ENCODE measurements around the gene TNS4. TPM values are rescaled to one million over a fixed set of nuclear protein-coding genes. Genes with fewer than 3 reads are reported as not detected.

The TNS4 gene
- total RNA-seq, 1 donor from 2014 or later, result not detected

DNA sequence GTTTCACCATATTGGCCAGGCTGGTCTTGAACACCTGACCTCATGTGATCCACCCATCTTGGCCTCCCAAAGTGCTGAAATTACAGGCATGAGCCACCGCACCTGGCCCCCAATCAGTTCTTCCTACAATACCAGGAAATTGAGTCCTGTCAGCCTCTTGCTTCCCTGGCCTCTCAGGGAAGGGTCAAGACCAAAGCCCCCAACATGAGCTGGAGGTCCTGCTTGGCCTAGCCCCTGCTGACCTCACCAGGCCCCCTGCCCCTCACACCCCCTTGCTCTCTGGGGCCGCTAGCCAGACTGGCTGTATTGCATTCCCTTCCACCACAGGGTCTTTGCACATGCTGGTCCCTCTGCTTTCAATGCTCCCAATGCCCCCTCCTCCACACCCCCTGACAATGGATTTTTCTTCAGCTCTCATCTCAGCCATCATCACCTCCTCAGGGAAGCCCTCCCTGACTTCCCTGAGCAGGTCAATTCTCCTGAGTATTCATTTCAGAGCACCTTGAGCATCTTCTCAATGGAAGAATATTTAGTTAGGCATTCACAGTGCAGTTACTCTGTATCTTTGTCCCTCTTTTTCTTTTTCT is 34.0 kb downstream of the TNS4 start:
- H3K27ac ChIP-seq (ENCODE audit: low read depth, low read length), result no peak overlapping the region
- H3K4me2 ChIP-seq (ENCODE audit: low read length), result no peak overlapping the region
- Mint-ChIP-seq H3K27ac (ENCODE audit: unreplicated experiment) (no peak overlapping the region), H3K4me3 (ENCODE audit: unreplicated experiment) (no peak overlapping the region), H3K9me3 (ENCODE audit: unreplicated experiment) (no peaks in the 10 kb centered on the region), H3K4me1 (ENCODE audit: low read depth, unreplicated experiment) (peaks cover 10% of the 10 kb centered on the region), H3K36me3 (ENCODE audit: low read depth, unreplicated experiment) (peaks cover 2% of the 10 kb centered on the region), H3K27me3 (ENCODE audit: low read depth, unreplicated experiment) (peaks cover 19% of the 10 kb centered on the region)
- H3K9me3 ChIP-seq (ENCODE audit: insufficient read depth, low read depth, low read length), result no peaks in the 10 kb centered on the region
- TF ChIP-seq EZH2 (IDR thresholded peaks at IDR 0.05; ENCODE audit: insufficient read depth, low read length), result no peak
- TF ChIP-seq, protein P1, sequence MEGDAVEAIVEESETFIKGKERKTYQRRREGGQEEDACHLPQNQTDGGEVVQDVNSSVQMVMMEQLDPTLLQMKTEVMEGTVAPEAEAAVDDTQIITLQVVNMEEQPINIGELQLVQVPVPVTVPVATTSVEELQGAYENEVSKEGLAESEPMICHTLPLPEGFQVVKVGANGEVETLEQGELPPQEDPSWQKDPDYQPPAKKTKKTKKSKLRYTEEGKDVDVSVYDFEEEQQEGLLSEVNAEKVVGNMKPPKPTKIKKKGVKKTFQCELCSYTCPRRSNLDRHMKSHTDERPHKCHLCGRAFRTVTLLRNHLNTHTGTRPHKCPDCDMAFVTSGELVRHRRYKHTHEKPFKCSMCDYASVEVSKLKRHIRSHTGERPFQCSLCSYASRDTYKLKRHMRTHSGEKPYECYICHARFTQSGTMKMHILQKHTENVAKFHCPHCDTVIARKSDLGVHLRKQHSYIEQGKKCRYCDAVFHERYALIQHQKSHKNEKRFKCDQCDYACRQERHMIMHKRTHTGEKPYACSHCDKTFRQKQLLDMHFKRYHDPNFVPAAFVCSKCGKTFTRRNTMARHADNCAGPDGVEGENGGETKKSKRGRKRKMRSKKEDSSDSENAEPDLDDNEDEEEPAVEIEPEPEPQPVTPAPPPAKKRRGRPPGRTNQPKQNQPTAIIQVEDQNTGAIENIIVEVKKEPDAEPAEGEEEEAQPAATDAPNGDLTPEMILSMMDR (IDR thresholded peaks at IDR 0.05; ENCODE audit: insufficient read depth, low read depth, low read length), result no peak
- H3K27me3 ChIP-seq (ENCODE audit: insufficient read depth, low read length), result no peaks in the 10 kb centered on the region
- no peaks in the 10 kb centered on the region for H3K79me2 ChIP-seq (ENCODE audit: insufficient read depth, low read length)
- H3K9ac ChIP-seq (ENCODE audit: low read length), result no peak overlapping the region
- peaks cover 16% of the 10 kb centered on the region for H3K4me1 ChIP-seq (ENCODE audit: insufficient read depth, low read length)
- H3K4me3 ChIP-seq (ENCODE audit: insufficient read depth, low read depth, low read length), result no peak overlapping the region
- H3K36me3 ChIP-seq (ENCODE audit: insufficient read depth, low read length), result no peaks in the 10 kb centered on the region
- FAIRE-seq, result no peak
- no peak overlapping the region for H2AFZ ChIP-seq (ENCODE audit: low read depth, low read length)
- H4K20me1 ChIP-seq (ENCODE audit: insufficient read depth, low read length), result no peaks in the 10 kb centered on the region
- no peak for DNase-seq (ENCODE audit: low read depth)

DNA sequence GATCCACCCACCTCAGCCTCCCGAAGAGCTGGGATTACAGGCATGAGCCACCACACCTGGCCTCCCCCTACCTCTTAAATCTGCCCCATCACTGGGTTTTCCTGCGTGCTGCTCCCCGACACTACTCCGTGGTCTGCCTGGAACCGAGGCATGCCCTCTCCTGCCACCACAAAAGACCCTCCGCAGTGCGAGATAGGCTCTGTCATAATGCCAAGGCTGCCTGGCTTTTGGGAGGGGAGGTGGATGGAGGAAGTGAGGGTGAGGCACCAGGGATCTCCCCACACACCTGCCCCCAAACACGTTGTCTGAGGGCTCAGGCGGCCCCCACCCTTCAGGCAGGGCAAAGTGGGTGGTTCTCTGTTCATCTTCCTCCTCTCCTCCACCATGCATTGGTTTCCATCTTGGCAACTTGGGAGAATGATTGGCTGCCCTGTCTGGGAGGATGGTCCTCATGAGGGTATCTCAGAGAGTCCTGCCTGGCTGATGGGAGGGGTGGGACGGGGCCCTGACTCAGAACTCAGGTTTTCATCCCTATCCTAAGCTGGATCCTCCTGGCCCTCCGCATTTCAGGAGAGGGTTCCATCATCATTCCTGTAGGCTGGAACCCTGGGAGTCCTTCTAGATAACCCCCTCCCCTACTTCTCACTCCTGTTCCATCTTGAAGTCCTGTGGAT is 35.0 kb downstream of the TNS4 start:
- no peaks in the 10 kb centered on the region for H3K9me3 ChIP-seq (ENCODE audit: insufficient read depth, low read depth, low read length)
- no peak overlapping the region for H3K4me3 ChIP-seq (ENCODE audit: insufficient read depth, low read depth, low read length)
- no peak overlapping the region for H3K9ac ChIP-seq (ENCODE audit: low read length)
- H3K4me1 Mint-ChIP-seq (ENCODE audit: low read depth, unreplicated experiment), result peaks cover 4% of the 10 kb centered on the region
- no peak for FAIRE-seq
- H3K4me1 ChIP-seq (ENCODE audit: insufficient read depth, low read length), result peaks cover 6% of the 10 kb centered on the region
- peaks cover 19% of the 10 kb centered on the region for H3K27me3 Mint-ChIP-seq (ENCODE audit: low read depth, unreplicated experiment)
- DNase-seq (ENCODE audit: low read depth), result no peak
- H4K20me1 ChIP-seq (ENCODE audit: insufficient read depth, low read length), result no peaks in the 10 kb centered on the region
- TF ChIP-seq, protein P1 (IDR thresholded peaks at IDR 0.05; ENCODE audit: insufficient read depth, low read depth, low read length), result no peak
- no peak for TF ChIP-seq EZH2 (IDR thresholded peaks at IDR 0.05; ENCODE audit: insufficient read depth, low read length)
- no peaks in the 10 kb centered on the region for H3K27me3 ChIP-seq (ENCODE audit: insufficient read depth, low read length)
- no peak overlapping the region for H3K27ac ChIP-seq (ENCODE audit: low read depth, low read length)
- no peak overlapping the region for H3K4me2 ChIP-seq (ENCODE audit: low read length)
- H2AFZ ChIP-seq (ENCODE audit: low read depth, low read length), result no peak overlapping the region
- no peaks in the 10 kb centered on the region for H3K79me2 ChIP-seq (ENCODE audit: insufficient read depth, low read length)
- no peak overlapping the region for H3K27ac Mint-ChIP-seq (ENCODE audit: unreplicated experiment)
- H3K36me3 ChIP-seq (ENCODE audit: insufficient read depth, low read length), result no peaks in the 10 kb centered on the region
- no peak overlapping the region for H3K4me3 Mint-ChIP-seq (ENCODE audit: unreplicated experiment)
- no peaks in the 10 kb centered on the region for H3K9me3 Mint-ChIP-seq (ENCODE audit: unreplicated experiment)
- H3K36me3 Mint-ChIP-seq (ENCODE audit: low read depth, unreplicated experiment), result peaks cover 2% of the 10 kb centered on the region

DNA sequence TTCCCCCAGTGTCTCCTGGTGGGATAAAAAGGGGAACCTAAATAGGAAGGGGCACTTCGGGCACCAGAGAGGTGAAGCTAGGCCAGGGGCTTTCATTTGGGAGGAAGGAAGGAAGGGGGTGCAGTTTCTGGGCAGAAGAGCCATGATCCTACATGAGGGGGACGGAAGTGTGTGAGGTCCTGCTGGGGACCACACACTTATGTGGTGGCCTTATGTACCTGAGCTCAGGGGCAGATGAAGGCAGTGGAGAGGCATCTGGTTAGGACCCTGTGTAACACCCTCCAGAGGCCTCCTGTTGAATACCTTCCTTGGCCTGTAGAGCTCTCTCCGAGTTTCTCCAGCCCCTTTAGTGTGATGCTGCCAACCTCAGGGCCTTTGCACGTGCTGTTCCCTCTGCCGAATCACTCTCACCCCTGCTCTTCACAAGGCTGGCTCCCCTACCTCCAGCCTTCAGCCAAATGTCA is 37.0 kb downstream of the TNS4 start:
- no peaks in the 10 kb centered on the region for H3K9me3 Mint-ChIP-seq (ENCODE audit: unreplicated experiment)
- Histone ChIP-seq H4K20me1 (ENCODE audit: insufficient read depth, low read length) (no peaks in the 10 kb centered on the region), H3K9ac (ENCODE audit: low read length) (no peak overlapping the region), H3K27me3 (ENCODE audit: insufficient read depth, low read length) (no peaks in the 10 kb centered on the region), H2AFZ (ENCODE audit: low read depth, low read length) (no peak overlapping the region), H3K79me2 (ENCODE audit: insufficient read depth, low read length) (no peaks in the 10 kb centered on the region), H3K4me2 (ENCODE audit: low read length) (no peak overlapping the region), H3K36me3 (ENCODE audit: insufficient read depth, low read length) (no peaks in the 10 kb centered on the region), H3K4me1 (ENCODE audit: insufficient read depth, low read length) (no peaks in the 10 kb centered on the region), H3K27ac (ENCODE audit: low read depth, low read length) (no peak overlapping the region), H3K4me3 (ENCODE audit: insufficient read depth, low read depth, low read length) (no peak overlapping the region), H3K9me3 (ENCODE audit: insufficient read depth, low read depth, low read length) (no peaks in the 10 kb centered on the region)
- DNase-seq (ENCODE audit: low read depth) (no peak), FAIRE-seq (no peak)
- H3K4me3 Mint-ChIP-seq (ENCODE audit: unreplicated experiment), result no peak overlapping the region
- H3K36me3 Mint-ChIP-seq (ENCODE audit: low read depth, unreplicated experiment), result peaks cover 2% of the 10 kb centered on the region
- H3K27ac Mint-ChIP-seq (ENCODE audit: unreplicated experiment), result no peak overlapping the region
- H3K27me3 Mint-ChIP-seq (ENCODE audit: low read depth, unreplicated experiment), result peaks cover 18% of the 10 kb centered on the region
- no peaks in the 10 kb centered on the region for H3K4me1 Mint-ChIP-seq (ENCODE audit: low read depth, unreplicated experiment)
- TF ChIP-seq, protein P1 (IDR thresholded peaks at IDR 0.05; ENCODE audit: insufficient read depth, low read depth, low read length), result no peak
- no peak for TF ChIP-seq EZH2 (IDR thresholded peaks at IDR 0.05; ENCODE audit: insufficient read depth, low read length)

Data from astrocyte (in vitro differentiated cells and primary cell).